GM18870 (cell line): ENCODE data around the gene TMC3.

ENCODE experiments used
- ATAC-seq: cut with Tn5 transposase; IDR thresholded peaks from one replicate; pipeline ENCODE4 v1.9.1; 2021; ENCODE audit warnings: moderate library complexity; ENCODE audit not compliant: unreplicated experiment

Gene TMC3

DNA sequence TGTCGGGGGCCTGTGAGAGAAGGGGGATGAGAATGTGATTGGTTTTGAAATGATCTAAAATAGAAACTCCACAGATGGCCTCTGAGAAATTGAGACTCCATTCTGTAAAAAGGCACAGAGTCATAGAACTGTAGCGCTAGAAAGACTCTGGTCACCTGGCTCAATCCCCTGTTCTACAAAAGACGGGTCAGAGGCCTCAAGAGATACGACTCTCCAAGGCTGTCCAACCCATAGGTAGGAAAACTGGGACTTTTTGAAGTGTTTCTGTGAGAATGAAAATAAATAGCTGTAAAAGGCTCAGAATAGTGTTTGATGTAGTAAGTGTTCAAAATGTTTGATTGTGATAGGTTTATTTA, 11.7 kb upstream of the TMC3 start:
- no peak for ATAC-seq

GRCh38 chr15:81384891-81385720, 11.1 kb upstream of the TMC3 start:
- no peak for ATAC-seq

- ATAC-seq, result no peak
These were observed 7.7 kb upstream of the TMC3 start for GRCh38 chr15:81381720-81382119.

DNA sequence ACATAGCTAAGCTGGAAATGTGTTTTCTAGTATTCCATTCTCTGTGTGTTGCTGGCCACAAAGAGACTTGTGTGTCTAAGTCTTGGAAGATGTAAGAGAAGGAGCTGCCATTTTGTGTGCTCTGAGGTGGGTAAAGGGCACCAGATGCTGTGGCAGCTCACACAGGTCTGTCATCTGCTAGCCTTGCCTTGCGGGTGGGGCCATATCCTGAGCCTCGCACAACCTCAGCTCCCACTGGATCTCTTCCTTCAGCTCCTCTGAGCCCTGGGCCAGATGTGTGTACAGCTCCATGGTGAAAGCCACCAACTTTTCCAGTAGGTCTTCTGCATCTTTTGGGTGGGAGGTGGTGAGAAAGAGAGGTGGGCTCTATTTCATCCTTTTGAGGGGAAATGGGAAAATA, 6.7 kb upstream of the TMC3 start:
- ATAC-seq, result no peak

DNA sequence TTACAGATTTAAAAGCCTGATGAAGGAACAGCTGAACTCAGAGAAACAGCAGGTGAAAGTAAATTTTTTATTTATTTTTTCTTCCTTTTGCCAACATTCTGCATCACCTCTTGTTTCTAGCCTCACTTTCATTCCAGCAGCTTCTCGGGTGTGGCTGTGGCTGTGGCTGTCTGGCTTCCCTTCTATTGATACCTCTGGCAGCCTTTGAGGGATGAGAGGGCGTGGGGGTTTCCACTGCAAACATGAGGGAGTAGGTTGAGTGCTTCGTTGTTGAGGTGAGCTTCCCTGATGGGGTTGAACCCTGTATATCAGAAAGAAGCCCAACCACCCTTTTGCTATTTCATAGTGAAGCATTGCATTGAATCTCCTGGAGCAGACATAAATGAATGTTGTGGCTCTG, 6.2 kb upstream of the TMC3 start:
- no peak for ATAC-seq

DNA sequence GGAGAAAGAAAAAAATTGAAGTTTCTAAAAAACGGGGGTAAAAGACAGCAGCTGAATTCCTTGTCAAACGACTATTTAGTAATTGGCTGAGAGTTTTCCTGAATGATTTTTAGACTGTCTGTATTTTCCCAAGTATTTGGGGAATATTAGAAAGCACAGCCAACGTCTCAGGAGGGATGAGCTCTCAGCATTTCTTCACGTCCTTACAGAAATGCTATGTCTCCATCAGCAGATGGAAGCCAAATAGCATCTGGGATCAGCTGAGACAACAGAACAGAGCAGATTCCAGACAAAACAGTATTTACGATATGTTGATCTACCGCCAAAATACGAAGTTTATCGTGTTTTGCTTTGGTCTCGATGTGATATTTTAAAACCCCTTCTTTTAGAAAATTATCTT, 5.3 kb upstream of the TMC3 start:
- no peak for ATAC-seq

DNA sequence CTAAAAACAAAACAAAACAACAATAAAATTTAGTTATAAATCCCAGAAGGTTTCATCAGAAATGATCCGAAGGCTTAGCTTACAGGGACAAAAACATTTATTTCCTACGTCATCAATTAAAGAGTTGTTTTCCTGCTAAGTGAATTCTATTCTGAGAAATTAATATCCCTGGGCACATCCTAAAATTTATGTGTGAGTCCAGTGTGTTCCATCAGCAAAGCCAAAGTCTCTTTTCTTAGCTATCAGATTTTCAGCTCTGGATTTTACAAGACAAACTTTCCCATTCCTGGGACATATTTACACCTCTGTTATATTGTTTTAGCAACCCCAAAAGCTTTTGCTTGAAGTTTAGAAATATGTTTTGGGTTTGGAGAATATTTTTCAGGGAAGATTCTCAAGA, 4.4 kb upstream of the TMC3 start:
- no peak for ATAC-seq

- ATAC-seq, result no peak
These were observed 3.9 kb upstream of the TMC3 start for GRCh38 chr15:81377871-81378270.

DNA sequence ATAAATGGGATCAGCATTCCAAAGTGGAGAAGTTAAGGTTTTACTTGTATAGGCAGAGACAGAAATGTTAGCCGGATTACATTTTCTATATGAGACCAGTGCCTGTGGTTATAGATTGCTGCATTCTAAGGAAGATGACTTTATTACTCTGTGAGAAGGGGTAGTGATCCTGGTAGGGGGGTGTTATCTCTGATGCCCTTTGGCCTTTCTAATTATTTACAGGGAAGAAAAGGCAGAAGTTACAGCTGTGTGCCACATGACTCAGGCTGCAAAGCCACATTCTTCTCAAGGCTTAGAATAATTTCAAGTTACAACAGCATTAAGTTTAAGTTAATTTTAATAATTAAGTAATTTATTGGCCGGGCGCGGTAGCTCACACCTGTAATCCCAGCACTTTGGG, 2.2 kb upstream of the TMC3 start:
- ATAC-seq, result no peak

DNA sequence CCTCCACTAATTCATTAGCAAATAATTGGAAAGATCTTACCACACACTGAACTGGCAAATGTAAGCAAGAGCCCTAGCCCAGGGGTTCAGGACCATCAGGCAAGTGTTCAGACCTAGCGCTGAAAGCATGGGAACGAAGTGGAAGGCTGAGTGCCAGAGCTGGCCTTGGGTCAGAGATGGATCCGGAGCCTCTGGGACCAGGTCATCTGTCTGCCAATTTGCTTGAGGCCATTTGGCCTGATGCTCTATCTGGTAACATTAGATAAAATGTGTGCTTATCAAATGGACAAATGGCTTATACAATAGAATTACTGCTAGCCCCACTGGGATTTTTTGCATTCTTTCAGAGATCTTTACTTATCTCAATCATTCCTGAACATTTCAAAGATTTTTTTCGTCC, 1.4 kb upstream of the TMC3 start:
- no peak for ATAC-seq

DNA sequence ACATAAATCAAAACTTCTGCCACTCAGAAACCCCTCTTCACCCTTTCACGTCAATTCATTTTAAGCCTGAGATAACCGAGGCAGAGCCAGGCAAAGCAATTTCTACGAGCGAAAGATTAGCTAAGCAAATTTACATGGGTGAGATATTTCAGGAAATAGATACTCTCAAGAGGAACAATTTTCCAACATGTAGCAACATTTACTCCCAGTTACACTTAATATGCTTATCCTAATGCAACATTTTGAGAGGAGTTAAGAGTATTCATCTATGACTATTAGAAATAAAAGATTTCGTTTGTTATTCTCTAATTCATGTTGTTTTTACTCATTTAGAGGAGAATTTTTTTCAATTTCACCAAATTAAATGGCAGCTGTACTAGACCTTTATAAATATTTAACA, 837 bp downstream of the TMC3 start:
- ATAC-seq, result no peak

DNA sequence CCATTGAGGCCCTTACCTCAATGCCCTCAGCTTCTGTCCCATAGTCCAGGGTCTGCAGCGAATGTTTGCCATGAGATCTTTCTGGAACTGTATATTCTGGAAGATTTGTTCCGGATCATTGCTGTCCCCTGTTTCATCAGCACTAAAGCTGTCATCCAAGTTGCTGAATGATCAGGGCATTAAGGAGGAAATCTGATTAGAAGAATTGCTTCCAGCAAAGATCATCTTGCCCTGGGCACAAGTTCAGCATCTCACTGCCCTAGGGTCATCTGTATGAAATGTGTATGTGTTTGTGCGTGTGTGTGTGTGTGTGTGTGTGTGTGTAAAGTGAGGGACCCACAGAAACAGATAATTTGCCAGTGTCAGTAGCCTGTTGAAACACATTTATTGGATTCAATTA, 1.4 kb downstream of the TMC3 start:
- no peak for ATAC-seq

DNA sequence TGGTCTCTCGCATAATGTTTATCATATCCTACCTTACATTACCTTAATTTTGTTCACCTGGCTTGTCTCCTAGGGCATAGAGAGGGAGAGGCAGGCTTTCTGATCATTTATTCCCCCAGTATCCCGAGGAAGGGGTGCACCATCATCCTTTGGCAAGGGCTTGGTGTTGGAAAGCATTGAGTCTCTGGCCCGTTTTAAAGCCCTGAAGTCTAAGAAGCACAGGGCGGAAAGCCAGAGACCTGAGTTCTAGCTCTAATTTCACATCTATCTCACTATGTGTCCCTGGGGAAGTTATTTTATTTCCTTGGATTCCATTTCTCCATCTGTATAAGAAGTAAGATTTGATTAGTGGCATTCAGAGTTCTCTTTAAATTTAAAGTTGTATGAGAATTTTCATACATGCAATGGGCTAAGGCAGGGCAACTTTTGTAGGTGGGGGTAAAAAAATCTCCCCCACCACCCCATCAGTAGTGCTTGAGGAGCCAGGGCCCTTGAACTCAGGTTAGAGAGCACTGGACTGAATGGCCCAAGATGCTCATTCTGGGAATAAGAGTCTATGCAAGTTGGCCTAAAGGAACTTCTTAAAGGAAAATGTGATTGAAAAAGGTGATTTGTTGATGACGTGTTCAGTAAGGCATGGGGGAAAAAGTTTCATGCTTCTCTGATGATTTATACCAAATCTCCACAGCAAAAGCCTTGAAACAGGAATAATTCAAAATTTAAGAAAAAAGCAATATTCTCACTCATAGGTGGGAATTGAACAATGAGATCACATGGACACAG, 10.1 kb downstream of the TMC3 start:
- ATAC-seq, result no peak

DNA sequence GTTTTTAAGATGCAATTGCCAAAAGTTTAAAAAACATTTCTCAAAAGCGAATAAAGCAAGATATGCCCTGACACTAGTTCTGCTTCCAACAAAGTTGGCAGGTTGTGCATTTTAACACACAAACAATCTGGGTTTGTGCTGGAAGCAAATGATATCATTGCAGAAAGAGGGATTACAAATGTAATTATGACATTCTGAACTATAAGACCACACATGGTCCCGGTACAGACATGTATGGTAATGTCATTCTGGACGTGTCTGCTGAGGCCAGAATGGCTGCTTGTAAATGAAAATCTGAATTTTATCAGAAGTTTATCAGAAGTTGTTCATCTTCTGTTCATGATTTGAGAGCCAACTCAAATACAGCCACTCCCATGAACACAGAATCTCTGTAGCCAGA, 10.7 kb downstream of the TMC3 start:
- no peak for ATAC-seq

DNA sequence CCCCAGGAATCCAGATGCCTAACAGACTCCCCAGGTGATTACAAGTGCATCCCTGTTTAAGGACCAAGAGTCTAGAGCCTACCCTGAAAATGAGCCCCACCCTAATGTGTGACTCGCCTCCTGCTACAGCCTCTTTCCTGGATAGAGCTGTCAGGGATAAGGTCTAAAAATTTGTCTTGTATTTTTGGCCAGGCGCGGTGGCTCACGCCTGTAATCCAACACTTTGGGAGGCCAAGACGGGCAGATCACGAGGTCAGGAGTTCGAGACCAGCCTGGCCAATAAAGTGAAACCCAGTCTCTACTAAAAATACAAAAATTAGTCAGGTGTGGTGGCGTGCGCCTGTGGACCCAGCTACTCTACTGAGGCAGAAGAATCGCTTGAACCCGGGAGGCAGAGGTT, 11.2 kb downstream of the TMC3 start:
- no peak for ATAC-seq

DNA sequence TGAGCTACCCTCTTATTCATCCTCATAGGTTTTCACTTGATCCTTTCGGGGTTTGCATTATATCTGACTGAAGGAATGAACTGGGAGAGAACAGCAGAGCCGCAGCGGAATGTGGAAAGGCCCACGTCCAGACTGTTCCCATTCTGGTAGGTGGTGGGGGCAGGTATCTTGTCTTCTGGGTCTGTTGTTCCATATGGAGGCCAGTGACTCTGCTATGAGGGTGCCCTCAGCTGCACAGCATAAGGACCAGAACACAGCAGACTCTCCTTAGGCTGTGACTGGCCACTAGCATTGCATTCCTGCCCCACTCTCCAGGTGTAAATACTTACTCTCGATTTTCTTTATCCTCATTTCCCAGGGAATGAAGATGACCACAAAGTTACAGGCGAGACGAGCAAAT, 12.1 kb downstream of the TMC3 start:
- no peak for ATAC-seq

- no peak for ATAC-seq
These were observed 13.5 kb downstream of the TMC3 start for GRCh38 chr15:81360491-81360890.

DNA sequence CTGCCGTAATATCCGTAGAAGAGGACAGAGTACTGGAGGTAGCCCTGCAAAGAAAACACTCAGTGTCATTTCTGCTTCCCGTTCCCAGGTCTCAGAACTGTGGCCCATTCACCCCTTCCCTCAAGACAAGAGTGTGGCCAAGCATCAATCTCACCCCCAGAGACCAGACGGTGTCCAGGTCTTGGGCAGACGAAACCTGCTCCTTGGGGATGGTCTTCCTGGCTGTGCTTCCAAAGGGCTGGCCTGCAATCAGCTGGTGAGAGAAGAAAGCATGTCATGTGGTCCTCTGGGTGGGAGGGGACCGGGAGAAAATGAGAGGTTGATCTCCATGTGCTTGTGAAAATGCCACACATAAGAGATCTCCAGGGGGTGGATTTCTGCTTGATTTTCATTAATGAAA, 15.8 kb downstream of the TMC3 start:
- no peak for ATAC-seq

- no peak for ATAC-seq
These were observed 16.8 kb downstream of the TMC3 start for GRCh38 chr15:81357180-81357686.

GRCh38 chr15:81356252-81356651, 17.8 kb downstream of the TMC3 start:
- ATAC-seq, result no peak

DNA sequence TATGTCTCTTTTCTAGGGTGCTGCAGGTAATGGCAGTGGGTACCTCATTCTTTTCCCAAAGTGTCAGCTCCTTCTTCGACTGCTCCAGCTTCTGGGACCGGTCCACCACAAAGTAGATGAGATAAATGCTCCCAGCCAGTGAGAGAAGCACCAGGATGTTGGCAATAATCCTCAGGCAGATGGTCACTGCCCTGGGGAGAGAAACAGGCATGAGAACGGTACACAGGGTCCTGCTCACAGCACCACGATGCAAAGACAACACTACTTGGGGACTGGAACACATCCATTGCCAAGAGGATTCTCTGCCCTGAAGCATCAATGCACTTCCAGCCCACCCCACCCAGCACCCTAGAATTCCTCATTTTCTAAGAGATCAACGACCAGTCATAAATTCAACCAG, 22.4 kb downstream of the TMC3 start:
- no peak for ATAC-seq

DNA sequence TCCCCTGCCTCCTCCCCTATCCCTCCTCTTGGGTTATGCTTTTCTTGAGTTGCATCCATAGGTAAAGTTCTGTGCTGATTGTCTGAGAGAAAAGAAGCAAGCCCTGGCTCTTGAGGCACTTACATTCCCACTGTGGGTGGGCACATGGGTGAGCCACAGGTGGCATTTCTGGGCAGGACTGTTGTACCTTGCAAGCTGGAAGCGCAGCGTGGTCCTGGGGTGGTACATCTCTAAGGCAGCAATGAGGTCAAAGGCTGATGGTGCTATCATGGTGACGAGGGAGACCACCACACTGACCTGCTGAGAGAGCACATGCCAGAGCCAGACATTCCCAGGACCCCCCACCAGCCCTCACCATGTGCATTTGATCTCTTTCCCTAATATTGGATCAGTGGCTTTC, 24.7 kb downstream of the TMC3 start:
- no peak for ATAC-seq
